HG03045 (cell line): ENCODE data around the gene FOXP4.

Experiments
- ATAC-seq: cut with Tn5 transposase; IDR thresholded peaks from one replicate; pipeline ENCODE4 v1.9.1; 2021; ENCODE audit warnings: mild to moderate bottlenecking, moderate library complexity; ENCODE audit not compliant: unreplicated experiment

The FOXP4 gene

DNA sequence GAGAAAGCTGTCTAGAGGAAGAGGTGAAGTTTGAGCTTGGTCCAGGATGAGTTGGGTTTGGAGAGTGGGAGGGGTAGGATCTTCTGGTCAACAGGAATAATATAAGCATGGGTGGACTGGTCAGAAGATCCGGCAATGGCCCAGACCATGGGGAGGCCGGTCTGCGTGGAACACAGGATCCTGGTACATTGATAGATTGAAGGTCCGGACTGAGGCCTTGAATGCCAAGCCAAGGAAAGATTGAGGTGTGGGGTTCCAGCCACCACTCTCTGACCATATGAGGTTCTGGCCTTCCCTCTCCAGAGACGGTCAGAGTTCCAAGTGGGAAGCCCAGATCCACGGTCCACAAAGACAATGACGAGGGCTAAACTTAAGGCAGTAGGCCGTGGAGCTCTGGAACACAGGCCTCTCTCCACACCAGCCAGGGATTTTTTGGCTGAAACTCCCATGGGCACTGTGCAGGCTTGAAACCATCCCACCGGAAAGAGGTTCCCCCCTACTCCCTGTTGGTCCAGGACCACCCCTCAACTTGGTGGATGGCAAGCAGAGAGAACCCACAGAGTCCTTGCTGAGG lies 95.3 kb downstream of the FOXP4 start:
- ATAC-seq: no peak

DNA sequence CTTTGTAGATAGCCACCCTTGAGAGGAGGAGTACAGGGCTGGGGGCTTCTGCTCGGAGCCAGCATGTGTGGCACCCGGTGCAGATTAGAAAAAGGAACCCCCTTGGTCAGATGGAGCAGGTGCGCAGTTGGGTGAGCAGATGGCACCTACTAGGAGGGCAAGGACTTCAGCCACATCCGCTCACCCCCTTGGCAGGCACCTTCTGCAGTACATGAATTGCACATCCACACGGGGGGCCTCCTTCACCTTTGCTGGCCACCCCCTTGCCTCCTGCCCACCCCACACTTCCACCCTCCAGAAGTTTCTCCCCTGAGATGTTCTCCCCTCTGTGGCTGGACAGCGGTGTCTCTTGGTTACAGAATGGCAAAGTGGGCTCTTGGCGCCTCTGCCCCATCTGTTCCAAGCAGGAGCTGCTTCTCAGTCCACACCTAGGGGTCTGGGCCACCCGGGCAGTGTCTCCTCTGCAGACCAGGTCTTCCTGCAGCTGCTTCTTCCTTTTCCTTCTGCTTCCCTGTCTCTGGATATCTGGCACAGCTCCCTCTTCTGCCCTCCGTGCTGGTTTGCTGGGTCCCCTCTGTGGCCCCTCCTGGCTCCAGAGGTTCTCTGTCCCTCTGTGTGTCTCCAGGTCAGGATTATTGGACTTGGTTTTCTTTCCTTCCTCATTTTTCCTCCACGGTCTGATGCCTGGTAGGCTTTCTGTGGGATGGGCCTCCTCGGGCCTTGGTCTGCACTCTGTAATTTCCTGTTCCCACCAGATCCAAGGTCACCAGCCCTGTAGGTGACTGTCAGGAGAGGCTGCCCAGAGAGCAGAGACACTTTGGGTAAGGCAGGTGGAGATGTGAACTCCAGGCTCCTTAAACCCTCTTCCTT lies 96.1 kb downstream of the FOXP4 start:
- no peak for ATAC-seq

DNA sequence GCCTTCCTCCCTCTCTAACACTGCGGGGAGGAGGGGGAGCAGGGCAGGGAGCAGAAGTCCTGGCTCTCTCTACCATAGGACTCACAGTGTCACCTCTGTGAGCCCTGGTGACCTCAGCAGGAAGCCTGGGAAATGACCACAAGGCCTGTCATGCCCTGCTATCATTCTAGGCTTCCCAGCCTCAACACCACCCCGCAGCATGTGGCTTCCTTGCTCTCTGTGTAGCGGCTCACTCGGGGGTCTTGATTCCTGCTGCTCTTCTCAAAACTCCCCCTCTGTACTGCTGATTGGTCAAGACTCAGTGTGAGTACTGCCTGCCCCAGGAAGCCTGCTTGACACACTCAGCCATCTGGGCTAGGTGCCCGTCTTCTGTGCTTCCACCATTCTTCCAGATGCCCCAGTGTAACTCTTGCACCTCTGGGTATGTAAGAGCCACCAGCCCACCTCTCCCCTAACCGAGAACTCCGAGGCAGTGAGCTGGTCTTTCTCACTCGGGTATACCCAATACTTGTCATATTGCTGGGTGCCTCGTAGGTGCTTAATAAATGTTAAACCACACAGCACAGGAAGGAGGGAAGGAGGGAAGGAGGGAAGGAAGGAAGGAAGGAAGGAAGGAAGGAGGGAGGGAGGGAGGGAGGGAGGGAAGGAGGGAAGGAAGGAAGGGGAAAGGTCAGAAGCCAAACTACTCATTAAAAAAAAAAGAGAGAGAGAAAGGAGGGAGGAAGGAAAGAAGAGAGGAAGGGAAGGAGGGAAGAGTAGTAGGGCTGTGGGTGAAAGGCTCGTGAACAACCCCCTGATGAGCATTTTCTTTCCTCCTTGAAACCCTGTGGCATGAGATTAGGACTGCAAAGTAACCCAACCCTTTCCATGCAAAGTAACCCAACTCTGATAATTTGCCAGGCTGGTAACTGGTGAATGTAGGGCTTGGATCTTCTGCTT lies 97.0 kb downstream of the FOXP4 start:
- ATAC-seq: no peak

DNA sequence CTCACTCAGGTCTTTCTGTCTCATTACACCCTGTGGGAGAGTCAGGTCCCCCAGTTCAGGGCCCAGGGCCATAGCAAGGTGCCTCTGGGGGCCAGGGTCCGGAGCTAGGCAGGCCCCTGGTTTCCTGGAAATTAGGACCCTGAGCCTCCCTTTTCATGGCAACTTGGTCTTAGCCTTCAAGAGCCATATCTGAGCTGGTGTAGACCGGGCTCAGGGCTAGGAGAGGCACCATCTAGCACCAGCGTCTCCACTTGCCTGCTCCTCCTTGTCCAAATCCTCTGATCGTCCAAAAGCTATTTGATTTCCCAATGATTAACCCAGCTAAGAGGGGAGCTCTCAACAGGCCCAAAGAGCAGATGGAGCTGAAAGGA lies 97.7 kb downstream of the FOXP4 start:
- no peak for ATAC-seq

DNA sequence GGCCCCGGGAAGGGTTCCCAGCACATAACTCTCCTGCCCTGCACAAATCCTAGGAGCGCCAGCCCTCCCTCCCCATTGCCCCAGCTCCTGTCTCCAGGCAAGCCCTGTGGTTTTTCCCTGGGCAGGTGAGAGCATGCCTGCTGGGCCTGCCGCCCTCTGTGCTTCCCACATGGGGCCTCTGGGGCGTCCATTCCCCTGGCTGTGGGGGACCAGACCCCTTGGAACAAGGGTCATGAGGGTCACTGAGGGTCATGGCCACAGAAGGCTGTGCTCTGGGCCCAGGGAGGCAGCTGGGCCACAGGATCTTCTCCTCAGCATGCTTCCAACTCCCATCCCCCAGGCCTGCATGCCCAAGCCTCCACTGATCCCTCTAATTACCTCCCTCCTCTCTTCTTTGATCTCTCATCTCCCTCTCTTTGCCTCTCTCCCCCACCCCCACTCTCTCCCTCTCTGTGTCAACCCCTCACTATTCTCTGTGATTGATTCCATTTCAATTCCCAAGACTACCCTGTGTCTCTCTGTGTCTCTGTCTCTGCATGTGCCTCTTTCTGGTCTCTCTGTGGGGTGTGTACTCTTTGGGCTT lies 98.2 kb downstream of the FOXP4 start:
- no peak for ATAC-seq

DNA sequence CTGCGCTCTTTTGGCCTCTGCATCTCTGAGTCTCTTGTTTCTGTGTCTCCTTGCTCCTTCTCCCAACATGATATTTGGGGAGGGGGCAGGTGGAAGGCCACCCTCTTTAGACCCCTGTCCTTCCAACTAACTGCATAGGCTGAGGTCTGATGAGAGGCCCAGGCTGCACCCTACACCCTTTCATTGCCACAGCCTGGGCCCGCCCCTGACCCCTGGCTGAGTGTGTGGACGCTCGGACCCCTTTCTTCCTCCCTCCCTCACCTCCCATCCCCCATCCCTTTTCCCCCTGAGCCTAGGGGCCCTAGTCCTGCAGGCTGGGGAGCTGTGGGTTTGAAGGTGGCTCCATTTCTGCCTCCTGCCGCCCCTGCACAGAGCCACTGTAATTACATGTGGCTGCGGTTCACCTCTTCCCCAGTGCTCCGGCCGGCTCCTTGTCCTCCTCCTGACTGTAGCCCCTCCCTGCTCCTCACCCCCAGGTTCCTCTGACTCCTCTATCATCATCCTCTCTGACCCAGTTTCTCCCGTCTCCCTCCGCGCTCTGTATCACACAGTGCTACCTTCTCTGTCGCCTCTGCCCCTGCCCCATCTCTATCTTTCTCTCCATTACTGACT lies 98.9 kb downstream of the FOXP4 start:
- no peak for ATAC-seq

DNA sequence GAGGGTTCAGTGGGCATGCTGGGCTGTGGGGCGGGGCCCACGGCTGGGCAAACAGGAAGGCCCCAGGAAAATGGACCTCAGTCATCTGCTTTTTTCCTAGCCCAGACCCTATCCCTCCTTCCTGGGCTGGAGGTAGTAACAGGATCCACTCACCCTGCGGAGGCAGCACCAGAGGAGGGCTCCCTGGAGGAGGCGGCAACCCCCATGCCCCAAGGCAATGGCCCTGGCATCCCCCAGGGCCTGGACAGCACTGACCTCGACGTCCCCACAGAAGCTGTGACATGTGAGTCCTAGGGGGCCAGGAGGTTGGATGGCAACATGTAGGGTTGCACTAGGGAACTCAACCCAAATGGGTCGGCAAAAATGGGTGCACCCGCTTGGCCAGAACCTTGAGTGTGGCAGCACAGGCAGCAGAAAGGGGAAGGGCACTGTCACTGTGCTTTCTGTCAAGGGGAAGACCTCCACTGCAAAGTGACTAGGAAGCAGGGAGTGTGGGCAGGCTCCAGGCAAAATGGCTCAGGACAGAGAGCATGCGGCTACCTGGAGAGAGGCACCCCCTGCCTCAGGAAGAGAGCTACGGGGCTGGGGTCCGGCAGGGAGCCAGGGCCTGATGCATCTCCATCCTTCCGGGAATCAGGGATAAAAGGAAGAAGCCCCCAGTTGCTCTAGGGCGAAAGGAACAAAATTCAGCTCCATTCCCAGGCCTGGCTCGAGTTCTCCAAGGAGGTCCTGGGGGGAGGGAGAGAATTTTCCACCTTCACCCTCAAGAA lies 100.0 kb downstream of the FOXP4 start:
- ATAC-seq: no peak

DNA sequence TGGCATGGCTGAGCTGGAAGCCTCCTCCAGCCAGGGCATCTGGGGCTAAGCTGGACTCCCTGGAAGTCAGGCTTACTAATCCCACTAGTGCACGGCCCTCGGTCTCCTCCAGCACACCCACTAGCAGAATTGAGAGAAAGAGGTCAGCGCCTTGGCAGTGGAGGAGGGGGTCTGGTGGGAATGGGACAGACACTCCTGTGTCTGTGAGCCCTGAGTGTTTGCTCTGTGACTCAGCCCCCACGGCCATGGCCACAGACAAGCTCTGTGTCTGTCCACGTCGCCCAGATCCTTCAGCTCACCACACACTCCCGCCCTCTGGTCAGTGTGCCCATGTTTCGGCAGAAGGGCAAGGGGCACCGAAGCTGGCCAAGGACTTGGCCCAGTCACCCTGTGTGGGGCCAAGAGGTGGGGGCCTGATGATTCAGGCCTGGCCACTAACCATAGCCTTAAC lies 100.9 kb downstream of the FOXP4 start:
- no peak for ATAC-seq

DNA sequence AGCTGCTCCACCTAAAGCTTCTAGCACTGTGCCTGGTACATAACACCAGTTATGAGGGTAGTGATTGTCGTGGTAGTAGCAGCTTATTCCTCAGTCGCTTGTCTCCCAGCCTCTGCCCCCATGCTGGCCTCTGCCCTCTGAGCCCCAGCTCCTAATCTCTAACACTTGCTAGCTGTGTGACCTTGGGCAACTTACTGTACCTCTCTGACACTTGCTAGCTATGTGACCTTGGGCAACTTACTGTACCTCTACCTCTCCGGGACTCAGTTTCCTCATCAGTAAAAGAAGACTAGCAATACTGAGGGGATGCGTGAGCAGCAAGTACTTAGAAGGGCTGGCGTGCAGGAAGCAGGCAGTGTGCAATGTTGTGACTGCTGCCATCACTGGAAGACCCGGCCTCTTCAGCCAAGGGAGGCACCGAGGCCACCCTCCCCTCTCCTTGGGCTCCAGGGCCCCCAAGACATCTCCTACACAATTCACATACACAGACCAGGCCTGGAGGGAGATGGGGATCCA lies 101.9 kb downstream of the FOXP4 start:
- no peak for ATAC-seq

DNA sequence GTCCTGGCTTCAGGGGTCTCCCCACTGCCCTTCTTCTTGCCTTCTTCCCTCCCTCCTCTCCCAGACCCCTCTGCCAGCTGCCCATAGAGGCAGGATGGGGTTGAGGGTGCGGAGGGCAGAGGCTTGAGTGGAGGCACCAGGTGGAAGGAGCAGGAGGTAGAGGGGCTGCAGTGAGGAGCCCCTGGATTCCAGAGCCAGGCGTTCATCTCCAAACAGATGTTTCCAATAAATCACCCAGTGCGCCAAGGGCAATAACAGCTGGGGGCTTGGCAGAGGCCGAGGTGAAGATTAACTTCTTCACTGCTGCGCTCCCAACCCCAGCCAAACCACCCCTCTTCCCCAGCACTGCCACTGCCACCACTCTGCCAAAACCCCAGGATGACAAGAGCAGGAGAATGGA lies 102.7 kb downstream of the FOXP4 start:
- no peak for ATAC-seq

DNA sequence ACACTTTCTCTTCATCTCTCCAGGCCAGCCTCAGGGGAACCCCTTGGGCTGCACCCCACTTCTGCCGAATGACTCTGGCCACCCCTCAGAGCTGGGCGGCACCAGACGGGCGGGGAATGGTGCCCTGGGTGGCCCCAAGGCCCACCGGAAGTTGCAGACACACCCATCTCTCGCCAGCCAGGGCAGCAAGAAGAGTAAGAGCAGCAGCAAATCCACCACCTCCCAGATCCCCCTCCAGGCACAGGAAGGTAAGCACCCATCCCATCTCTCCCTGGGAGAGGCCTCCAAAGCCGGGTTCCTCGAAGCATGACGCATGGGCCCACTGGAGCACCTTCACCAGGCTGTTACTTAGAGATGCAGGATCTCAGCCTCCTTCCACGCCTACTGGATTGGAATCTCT lies 103.4 kb downstream of the FOXP4 start:
- no peak for ATAC-seq

DNA sequence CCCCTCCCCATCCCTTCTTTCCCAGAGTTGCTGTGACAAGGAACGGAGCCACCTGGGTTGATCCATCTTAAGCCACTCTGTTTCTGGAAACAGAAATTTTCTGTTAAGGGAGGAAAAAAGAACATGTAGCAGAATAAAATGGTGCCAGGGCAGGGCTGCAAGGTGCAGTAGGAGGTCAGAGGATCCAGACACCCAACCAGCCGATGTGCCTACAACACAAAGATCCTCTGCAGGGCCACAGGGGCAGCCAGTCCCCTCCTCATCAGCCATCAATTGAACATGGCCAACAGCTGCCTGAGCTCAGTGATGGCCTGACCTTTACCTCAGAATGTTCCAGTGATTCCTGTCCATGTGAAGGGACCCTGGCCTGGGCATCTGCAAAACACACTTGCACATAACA lies 103.9 kb downstream of the FOXP4 start:
- ATAC-seq: no peak

DNA sequence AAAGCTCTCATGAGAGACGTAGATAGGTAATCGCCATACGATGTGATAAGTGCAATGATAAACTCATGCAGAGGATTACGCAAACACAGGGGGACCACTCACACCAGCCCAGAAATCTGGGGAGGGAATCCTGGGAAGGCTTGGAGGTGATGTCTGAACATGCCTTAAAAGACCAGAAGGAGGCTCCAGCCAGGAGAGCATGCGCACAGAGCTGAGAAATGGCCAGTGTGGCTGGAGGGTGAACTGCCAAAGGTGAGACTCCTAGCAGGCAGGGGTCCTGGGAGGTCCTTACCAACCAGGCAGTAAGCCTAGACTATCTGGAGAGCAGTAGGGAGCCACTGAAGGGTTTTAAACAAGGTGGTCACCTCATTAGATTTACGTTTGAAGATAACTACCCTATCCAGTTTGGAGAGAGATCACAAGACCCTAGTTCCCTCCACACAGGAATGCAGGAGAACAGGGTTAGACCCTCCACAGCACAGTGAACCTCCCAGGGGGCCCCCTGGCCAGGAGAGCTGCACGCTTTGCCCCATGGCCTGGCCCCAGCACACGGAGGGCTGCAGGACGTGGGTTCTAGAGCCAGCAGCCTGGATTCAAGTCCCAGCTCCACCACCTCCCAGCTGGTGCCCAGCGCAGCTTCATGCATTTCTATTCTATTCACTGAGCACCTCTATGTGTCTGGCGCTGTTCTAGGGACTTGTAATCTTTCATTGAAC lies 105.2 kb downstream of the FOXP4 start:
- ATAC-seq: no peak
